ENCODE measurements around the gene LPIN1.

Gene LPIN1

DNA sequence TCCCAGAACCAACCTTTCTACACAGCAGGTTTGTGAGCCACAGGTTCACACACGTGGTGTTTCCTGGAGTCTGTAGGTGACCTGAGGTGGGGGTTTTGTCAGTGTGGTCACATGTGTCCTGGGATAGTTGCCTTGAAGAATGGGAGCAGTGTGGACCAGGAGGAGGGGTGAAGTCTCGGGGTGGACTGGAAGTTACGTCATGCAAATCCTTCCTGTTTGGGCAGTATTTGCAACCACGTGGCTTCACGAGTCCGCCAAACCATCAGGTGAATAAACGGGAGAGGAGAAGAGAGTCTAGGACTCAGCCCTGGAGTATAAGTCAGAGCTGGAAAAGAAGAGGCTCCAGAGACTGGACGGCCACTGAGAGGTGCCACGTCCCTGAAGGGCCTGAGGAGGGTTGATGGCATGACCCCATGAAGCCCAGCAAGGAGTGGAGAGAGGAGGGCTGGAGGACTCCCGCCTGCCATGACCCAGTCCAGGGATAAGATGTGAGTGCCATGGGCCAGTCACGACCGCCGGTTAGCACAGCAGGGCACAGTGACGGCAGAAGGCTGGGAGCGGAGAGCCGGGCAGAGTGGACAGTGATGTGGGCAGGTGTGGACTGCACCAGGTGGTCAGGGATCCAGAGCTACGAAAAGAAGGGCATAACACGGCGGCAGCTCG, 16.5 kb downstream of the LPIN1 start:
- no peak for DNase-seq (ENCODE audit: low read depth, low spot score)

DNA sequence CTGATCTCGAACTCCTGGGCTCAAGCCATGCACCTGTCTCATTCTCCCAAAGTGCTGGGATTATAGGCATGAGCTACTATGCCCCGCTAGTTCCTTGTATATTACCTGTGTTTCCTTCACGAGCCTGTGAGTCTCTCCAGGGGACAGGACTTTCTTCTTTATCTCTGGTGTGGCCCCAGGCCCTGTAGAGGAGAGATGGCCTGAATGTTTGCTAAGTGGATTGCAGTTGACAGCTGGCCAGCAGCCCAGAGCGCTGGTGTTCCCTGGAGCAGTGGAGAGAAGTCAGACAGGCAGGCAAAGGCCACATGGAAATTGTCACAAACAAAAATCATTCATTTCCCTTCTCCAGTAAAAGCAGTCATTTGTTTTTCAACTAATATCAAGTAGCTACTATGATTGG, 17.9 kb downstream of the LPIN1 start:
- DNase-seq (ENCODE audit: low read depth, low spot score): no peak

DNA sequence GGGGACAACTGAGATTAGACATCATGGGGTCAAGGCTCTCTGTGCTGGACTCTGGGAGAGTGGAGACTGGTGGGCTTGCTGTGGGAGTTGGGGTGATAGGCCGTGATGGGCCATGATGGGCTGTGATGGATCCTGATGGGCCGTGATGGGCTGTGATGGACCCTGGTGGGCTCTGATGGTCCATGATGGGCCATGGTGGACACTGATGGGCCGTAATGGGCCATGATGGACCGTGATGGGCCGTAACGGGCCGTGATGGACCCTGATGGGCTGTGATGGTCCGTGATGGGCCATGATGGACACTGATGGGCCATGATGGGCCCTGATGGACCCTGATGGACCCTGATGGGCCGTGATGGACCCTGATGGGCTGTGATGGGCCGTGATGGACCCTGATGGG, 18.5 kb downstream of the LPIN1 start:
- DNase-seq (ENCODE audit: low read depth, low spot score): no peak

DNA sequence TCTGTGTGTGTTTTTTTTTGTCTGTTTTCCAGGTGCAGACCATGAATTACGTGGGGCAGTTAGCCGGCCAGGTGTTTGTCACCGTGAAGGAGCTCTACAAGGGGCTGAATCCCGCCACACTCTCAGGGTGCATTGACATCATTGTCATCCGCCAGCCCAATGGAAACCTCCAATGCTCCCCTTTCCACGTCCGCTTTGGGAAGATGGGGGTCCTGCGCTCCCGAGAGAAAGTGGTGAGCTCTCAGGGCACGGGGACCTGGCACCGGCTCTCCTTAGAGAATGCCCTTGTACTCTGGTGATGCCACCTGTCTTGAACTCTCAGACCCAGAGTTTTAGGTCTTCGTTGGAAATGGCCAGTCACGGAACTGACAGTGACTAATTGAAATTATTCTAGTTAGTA, 19.1 kb downstream of the LPIN1 start:
- DNase-seq (ENCODE audit: low read depth, low spot score): no peak

DNA sequence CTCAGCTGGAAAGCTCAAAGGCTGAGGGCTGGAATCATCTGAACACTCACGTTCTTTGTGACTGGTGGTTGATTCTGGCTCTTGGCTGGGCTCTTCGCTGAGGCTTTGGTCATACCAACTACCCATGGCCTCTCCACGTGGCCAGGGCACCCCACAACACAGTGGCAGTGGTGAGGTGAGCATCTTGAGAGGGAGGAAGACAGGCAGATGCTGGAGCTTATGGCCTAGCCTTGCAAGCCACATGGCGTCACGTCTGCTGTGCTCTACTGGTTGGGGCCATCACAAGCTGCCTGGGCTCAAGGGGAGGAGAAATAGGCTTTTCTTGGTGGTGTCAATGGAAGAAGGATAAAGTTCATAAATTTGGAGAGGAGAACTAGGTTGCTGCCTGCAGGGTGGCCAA, 19.6 kb downstream of the LPIN1 start:
- DNase-seq (ENCODE audit: low read depth, low spot score): no peak

DNA sequence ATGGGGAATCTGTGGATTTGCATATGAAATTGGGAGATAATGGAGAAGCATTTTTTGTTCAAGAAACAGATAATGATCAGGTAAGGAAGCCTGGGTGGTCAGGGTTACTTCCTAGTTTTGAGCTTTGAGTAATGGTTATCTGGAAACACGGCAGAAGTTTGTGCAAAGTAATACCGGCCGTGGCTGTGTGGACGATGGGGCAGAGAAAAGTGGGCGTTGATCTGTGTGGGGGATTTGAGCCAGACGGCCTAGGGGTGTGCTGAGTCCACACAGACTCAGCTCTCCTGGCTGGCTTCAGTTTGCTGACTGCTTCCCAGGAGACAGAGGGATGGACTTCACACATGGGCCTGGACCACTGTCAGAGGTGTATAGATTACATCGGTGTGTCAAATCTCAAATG, 21.3 kb downstream of the LPIN1 start:
- DNase-seq (ENCODE audit: low read depth, low spot score): no peak

DNA sequence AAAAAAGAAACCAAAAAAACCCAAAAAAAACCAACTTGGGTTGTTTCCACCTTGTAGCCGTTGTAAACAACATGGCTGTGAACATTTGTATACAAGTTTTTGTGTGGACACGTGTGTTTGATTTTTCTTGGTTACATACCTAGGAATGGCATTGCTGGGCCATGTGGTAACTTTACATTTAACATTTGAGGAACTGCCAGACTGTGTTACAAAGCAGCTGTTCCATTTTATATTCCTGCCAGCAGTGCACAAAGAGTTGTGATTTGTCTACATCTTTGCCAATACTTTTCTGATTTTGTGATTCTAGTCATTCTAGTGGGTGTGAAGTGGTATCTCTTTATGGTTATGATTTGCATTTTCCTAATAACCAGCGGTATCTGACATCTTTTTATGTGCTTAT, 22.5 kb downstream of the LPIN1 start:
- DNase-seq (ENCODE audit: low read depth, low spot score): no peak

DNA sequence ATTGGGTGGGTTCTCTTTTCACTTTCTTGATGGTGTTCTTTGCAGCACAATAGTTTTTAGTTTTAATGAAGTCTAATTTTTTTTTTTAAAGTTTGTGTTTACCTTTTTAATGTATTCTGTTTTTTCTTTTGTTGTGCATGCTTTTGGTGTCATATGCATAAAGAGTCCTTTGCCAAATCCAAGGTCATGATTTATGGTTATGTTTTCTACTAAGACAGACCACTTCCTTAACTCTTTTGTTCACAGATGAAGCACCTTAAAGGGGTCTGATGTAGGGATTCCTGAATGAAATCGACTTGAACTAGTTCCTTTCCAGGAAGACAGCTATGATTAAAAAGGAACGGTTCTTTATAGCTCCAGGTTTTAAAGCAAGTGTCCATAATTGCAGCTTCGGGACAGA, 23.1 kb downstream of the LPIN1 start:
- no peak for DNase-seq (ENCODE audit: low read depth, low spot score)

DNA sequence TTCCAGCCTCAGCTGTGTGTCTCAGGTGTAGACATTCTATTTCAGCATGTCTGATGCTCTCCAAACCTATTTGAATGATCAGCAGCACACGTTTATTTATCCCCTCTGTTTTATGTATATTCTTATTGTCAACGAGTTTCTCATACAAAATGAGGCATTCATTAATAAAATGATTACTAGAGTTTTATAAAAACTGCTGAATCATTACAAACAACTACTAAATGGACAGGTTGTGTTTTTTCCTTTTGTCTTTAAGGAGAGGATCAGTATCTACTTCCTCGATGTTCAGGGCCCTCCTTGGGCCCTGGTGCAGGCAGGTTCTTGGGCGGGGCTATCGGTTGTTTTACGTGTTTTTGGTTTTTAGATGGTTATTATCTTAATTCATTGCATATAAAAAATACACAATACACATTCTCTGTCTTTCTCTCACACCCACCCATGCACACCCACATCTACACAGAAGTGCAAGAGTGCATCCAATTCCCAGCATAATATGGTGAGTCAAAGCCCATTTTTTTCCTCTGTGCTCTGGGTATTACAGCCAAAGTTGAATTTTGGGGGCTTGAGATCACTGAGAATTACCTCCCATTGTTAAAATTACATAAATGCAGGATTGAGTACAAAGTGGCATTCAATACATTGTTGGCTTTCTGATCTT, 24.2 kb downstream of the LPIN1 start:
- DNase-seq (ENCODE audit: low read depth, low spot score): no peak

DNA sequence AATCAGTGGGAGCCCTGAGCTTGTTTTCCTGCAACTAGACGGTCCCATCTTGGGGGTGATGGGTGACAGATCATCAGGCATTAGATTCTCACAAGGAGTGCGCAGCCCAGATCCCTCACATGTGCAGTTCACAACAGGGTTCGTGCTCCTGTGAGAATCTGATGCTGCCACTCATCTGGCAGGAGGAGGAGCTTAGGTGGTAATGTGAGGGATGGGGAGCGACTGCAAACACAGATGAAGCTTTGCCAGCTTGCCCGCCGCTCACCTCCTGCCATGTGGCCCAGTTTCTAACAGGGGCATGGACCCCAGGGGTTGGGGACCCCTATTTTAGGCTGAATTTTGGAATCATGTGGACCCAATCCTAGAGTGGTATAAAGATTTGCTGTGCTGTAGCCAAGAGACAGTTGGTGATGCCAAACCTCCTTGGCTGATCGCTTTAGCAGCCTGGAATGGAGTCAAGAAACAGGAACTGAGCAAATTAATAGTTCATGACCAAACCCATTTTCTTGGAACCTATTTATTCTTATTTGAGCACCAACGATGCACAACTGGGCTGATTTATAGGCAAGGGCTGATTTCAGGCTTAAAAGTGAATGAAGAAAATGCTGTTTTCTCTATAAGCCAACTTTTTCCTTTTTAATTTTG, 25.7 kb downstream of the LPIN1 start:
- no peak for DNase-seq (ENCODE audit: low read depth, low spot score)

DNA sequence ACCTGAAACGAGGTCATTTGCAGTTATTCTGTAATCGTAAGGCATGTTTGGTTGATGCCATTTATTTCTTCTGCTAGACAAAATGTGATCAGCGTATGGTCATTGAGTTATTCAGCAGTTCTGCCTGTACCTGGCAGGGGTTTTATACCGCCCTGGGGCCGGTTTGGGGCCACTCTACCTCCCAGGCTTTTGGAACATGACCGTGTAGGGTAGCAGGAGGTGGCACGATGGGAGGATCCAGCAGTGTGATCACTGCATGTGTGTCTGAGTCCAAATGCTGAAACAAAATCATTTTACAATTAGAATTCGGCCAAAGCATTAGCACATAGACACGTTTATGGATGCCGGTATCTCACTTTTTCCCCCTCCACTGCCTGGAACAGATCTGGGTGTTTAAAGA, 26.7 kb downstream of the LPIN1 start:
- DNase-seq (ENCODE audit: low read depth, low spot score): no peak

DNA sequence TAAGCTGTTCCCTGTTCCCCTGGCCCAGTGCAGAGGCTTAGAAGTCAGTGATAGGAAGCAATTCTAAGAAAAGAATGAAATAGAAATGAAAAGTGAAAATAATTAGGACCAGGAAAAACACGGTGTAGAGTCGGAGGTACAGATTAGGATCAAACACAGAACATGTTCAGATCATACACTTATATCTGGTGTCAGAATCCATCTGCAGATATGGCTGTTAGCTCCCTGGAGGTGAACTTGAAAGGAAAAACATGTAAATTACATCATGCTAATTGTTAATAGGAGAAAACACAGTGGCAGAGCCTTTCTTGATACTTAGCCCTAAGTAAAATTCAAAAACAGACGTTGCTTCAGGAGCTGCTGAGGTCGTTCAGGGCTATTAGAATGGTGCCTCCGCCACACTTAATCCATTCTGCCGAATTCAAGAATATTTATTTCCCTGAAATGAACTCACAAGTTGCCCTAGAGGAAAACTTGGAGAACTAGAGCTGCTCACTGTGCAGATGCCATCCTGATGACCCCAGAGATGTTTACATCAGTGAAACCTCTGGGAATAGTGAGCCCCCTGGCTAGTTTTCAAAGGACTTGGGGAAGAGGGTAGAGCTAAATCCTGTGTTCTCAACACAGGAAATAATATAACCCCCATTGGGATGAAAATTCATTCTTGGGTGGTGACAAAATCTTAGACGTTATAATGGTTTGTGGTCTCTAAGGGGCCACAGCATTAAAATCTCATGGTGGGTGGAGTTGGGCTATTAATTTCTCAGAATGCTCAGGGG, 27.5 kb downstream of the LPIN1 start:
- no peak for DNase-seq (ENCODE audit: low read depth, low spot score)

DNA sequence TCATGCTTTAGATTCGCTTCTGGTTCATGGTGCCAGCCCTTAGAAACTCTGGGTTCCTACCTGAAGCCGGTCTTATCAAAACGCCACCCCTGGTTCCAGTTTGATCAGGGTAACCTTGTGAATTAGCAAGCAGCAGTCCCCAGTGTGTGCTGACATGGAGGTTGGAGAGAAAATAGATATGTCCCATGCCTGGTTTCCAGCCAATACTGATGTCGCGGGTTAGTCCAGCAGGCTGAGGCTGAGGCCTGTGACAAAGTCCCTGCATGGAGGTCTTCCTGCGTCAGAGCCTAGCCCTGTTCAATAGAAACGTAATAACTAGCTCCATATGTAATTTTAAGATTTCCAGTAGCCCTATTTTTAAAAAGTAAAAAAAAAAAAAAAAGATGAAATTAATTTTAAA, 28.2 kb downstream of the LPIN1 start:
- DNase-seq (ENCODE audit: low read depth, low spot score): no peak

DNA sequence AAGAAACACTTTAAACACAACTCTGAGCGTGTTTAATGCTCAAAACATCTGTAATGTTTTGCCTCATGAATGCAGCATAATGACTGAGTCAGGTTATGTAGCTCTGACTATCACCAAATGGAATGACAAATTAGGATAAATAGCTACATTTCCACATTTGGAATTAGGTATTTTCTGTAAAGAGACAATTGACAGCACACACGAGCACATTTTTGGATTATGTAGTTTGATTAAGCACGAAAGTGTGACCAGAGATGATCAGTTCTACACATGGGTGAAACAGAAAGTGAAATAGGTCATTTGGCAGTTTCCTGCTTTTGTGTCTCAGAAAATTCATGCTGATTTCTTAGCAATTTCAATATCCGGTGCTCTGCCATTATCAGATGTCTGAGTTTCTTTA, 29.0 kb downstream of the LPIN1 start:
- DNase-seq (ENCODE audit: low read depth, low spot score): peak; percentile 40

DNA sequence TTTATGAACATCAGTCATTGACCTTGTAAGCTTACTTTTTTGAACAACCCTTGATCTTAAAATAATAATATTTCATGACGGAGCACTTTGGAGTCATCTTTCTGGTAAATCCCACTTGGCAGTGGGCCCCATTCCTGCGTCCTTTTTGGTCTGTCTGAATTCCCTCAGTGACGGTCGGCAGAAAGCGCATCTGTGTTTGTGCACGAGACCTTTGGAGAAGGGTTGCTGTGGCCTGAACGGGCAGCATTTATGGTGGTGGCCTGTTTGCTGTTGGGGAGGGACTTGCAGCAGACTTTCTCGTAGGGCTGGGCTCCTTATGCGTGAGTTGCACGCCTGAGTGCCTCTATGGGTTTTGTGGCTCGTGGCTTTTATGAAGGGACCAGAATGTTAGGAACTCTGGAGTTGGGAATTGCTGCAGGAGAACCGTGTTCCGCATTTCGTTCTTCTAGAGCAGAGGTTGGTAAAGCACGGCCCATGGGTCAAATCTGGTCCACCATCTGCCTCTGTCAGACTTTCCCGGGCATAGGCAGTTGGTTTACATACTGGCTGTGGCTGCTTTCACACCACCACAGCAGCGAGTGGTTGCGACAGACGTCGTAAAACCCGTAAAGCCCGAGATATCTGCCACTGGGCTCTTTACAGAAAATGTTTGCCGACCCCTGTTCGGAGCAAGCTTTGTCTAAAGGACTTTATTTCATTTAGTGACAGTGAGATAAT, 30.8 kb downstream of the LPIN1 start:
- DNase-seq (ENCODE audit: low read depth, low spot score): no peak

DNA sequence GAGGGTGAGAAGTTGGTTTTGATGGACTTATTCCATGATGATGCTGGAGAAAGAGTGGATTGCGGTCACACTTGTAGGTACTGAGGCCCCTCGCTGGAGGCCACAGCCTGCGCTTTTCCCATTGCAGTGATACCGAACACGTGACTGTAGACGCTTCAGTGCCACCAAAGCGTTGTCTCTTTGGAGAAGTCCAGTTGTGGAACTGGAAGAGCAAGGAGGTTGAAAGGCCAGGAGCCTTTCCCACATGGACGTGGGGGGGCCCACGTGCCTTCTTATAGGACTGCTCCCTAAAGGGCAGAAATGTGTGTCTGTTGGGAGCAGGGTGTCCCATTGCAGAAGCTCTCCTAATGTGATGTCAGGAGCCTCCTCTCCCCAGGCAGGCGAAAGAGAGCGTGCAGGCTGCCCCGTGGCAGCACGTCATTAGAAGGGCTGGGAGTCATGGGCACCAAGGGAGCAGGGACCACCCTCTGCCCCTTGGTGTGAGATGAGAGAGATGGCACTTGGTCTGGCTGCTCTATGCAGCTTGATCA, 31.5 kb downstream of the LPIN1 start:
- DNase-seq (ENCODE audit: low read depth, low spot score): no peak

DNA sequence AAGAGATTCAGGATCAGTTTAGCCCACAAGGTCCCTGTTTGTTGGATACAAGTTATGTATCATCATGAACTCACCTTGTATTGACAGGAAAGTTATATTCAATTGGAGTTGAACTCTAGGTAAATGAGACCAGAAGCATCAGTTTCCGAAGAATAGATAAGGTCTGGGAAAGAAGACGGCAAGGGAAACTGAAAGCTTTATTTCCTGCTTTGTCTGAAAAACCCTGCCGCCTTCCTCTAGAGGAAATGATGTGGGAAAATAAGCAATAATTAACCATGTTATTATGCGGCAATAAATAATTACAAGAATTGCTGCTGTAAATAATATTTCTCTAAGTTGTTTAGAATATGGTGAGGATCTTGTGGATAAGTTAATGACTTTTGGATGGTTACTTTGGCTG, 32.0 kb downstream of the LPIN1 start:
- DNase-seq (ENCODE audit: low read depth, low spot score): no peak

DNA sequence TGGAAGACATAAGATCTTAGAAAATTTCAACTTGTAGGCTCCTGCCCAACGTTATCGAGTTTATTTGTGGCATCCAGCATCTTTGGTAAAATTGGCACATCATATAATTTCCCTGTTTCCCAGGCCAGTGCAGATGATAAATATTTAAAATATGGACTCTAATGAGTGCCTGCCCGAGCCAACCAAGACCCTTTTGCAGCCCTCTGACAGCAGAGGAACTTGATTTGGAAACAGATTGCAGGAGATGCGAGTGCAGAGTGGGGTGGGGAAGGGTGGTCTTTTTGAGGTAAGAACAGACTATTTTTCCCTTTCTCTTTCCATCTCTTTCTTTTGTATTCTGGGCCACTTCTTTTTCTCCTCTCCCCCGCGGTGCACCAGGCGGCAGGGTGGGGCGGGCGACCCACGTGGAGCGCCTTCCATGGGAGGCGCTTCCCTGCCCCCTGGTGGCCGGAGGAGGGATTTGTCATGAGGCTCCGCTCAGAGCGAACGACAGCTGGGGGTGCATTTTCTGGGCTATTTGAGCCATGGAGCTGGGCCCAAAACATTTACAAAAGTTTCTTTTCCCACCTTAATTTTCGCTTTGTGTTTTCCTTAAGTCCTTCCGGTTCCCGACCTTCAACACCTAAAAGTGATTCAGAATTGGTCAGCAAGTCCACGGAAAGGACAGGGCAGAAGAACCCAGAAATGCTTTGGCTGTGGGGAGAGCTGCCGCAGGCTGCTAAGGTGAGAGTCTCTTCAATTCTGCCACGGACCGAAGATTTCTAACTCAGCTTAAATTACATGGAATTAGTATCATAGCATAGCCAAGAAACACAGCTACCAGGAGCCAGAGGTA, 32.7 kb downstream of the LPIN1 start:
- DNase-seq (ENCODE audit: low read depth, low spot score): peak; percentile 90

DNA sequence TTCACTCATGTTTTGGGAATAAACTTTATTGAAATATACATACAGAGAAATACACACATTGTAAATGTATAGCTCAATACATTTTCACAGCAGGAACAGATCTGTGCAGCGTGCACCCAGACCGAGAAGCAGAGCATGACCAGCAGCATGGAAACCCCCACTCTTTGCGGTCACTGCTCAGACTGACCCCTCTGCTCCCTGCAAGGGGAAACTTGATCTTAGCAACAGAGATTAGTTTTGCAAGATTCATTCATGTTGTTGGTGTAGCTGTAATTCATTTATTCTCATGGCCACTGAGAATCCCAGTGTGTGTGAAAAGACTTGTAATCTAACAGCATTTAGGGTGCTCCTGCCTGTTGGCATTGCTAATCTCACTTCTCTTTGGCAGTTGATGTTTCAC, 35.2 kb downstream of the LPIN1 start:
- DNase-seq (ENCODE audit: low read depth, low spot score): no peak

DNA sequence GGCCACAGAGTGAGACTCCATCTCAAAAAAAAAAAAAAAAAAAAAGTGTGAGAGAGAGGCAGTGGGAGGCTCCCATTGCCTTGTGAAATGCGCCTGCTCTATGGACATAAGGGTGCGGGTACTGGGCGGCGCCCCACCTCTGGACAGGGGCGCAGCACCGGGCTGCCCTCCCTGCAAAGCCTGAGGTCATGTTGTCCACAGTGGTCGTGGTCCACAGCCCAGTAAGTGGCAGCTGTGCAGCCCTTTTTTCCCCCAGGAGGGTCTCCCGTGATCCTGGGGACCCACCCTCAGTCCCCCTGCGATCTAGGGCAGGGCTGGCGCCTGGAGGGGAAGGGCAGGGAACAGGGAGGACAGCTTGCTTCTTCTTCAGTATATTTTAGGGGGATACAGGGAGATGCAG, 37.8 kb downstream of the LPIN1 start:
- no peak for DNase-seq (ENCODE audit: low read depth, low spot score)

Measured in astrocyte of the hippocampus (primary cell).